KMS-11 (cell line): ENCODE results near the gene GALNTL6.
"Not testable (repeated sequence)": the region's sequence is repeated elsewhere in the genome, so short reads cannot be mapped to it uniquely, and the experiment has no call there.

ENCODE experiments used
- H2AFZ ChIP-seq: fragments of 200-600 bp; sonication (generic); 2 replicates; pipeline ENCODE4 v1.6.1; 2016; ENCODE audit warnings: antibody characterized with exemption, mixed run types, low read depth
- H3K27ac ChIP-seq: fragments of 200-600 bp; sonication (generic); 2 replicates; pipeline ENCODE4 v1.6.1; 2016; ENCODE audit warnings: mild to moderate bottlenecking, mixed run types
- H3K27me3 ChIP-seq: fragments of 200-600 bp; sonication (generic); 2 replicates; pipeline ENCODE4 v1.6.1; 2017; ENCODE audit warnings: mild to moderate bottlenecking, low read depth, mixed run types, moderate library complexity; ENCODE audit not compliant: insufficient read depth
- H3K36me3 ChIP-seq: fragments of 200-600 bp; sonication (generic); 2 replicates; pipeline ENCODE4 v1.6.1; 2017; ENCODE audit warnings: mild to moderate bottlenecking, mixed run types; ENCODE audit not compliant: insufficient read depth
- H3K4me1 ChIP-seq: fragments of 200-600 bp; sonication (generic); 2 replicates; pipeline ENCODE4 v1.6.1; 2016; ENCODE audit warnings: mild to moderate bottlenecking, low read depth, mixed run types; ENCODE audit not compliant: poor library complexity, severe bottlenecking
- H3K4me2 ChIP-seq: fragments of 200-600 bp; sonication (generic); 2 replicates; pipeline ENCODE4 v1.7.0; 2016; ENCODE audit warnings: mild to moderate bottlenecking, mixed run types
- H3K4me3 ChIP-seq: fragments of 200-600 bp; sonication (generic); IDR thresholded peaks from 2 replicates; pipeline ENCODE4 v1.6.1; 2017; ENCODE audit warnings: low read depth, low read length, mixed read lengths; ENCODE audit not compliant: insufficient read depth
- H3K79me2 ChIP-seq: fragments of 200-600 bp; sonication (generic); 2 replicates; pipeline ENCODE4 v1.6.1; 2016; ENCODE audit warnings: low read depth, mixed run types; ENCODE audit not compliant: insufficient read depth
- H3K9ac ChIP-seq: fragments of 200-600 bp; sonication (generic); 2 replicates; pipeline ENCODE4 v1.6.1; 2016; ENCODE audit warnings: mild to moderate bottlenecking, mixed run types
- H4K20me1 ChIP-seq: fragments of 200-600 bp; sonication (generic); 2 replicates; pipeline ENCODE4 v1.6.1; 2016; ENCODE audit warnings: mild to moderate bottlenecking, mixed run types; ENCODE audit not compliant: insufficient read depth
- CTCF ChIP-seq: fragments of 200-600 bp; sonication (generic); conservative IDR thresholded peaks from 2 replicates; pipeline ENCODE4 v1.6.1; 2017; ENCODE audit warnings: low read depth, mild to moderate bottlenecking, antibody characterized with exemption, low read length, moderate library complexity, mixed read lengths

GALNTL6 gene

GRCh38 chr4:173038192-173038896 lies 1225.1 kb downstream of the GALNTL6 start:
- no peaks in the 10 kb centered on the region for H3K36me3 ChIP-seq
- peaks cover 26% of the 10 kb centered on the region for H3K4me1 ChIP-seq
- no peaks in the 10 kb centered on the region for H3K27me3 ChIP-seq
- no peaks in the 10 kb centered on the region for H3K79me2 ChIP-seq
- no peak overlapping the region for H2AFZ ChIP-seq
- H3K4me3 ChIP-seq, result no peak overlapping the region
- no peak overlapping the region for H3K27ac ChIP-seq
- H4K20me1 ChIP-seq, result no peaks in the 10 kb centered on the region
- TF ChIP-seq CTCF, result no peak
- H3K9ac ChIP-seq, result no peak overlapping the region
- H3K4me2 ChIP-seq, result no peak overlapping the region

GRCh38 chr4:173039617-173040577 lies 1226.7 kb downstream of the GALNTL6 start:
- TF ChIP-seq CTCF, result no peak
- H3K4me3 ChIP-seq, result no peak overlapping the region
- peak overlapping the region; percentile 52 for H2AFZ ChIP-seq
- no peaks in the 10 kb centered on the region for H3K27me3 ChIP-seq
- peak overlapping the region; percentile 81 for H3K4me2 ChIP-seq
- no peaks in the 10 kb centered on the region for H3K79me2 ChIP-seq
- H3K4me1 ChIP-seq, result peaks cover 26% of the 10 kb centered on the region
- H3K36me3 ChIP-seq, result no peaks in the 10 kb centered on the region
- peak overlapping the region; percentile 21 for H3K27ac ChIP-seq
- H4K20me1 ChIP-seq, result no peaks in the 10 kb centered on the region
- peak overlapping the region; percentile 1; the same call in 1 of the 2 replicates for H3K9ac ChIP-seq

- no peak overlapping the region for H3K9ac ChIP-seq
These were observed 1228.3 kb downstream of the GALNTL6 start for GRCh38 chr4:173041482-173041881.

GRCh38 chr4:173042139-173042538 lies 1228.9 kb downstream of the GALNTL6 start:
- H3K79me2 ChIP-seq, H3K27ac ChIP-seq, H3K9ac ChIP-seq, H3K4me3 ChIP-seq, H4K20me1 ChIP-seq, H3K4me2 ChIP-seq, H2AFZ ChIP-seq, H3K27me3 ChIP-seq, H3K36me3 ChIP-seq: not testable (repeated sequence)
- H3K4me1 ChIP-seq, result peaks cover 26% of the 10 kb centered on the region

More at GRCh38 chr4:173041482-173041881, 1228.3 kb downstream of the GALNTL6 start:
- H4K20me1 ChIP-seq, result no peaks in the 10 kb centered on the region
- H2AFZ ChIP-seq, result no peak overlapping the region
- no peaks in the 10 kb centered on the region for H3K36me3 ChIP-seq
- peaks cover 26% of the 10 kb centered on the region for H3K4me1 ChIP-seq
- no peaks in the 10 kb centered on the region for H3K27me3 ChIP-seq
- H3K4me3 ChIP-seq, result no peak overlapping the region
- peak overlapping the region; percentile 21; the same call in 1 of the 2 replicates for H3K27ac ChIP-seq
- peak overlapping the region; percentile 81; the same call in 1 of the 2 replicates for H3K4me2 ChIP-seq
- TF ChIP-seq CTCF, result no peak
- no peaks in the 10 kb centered on the region for H3K79me2 ChIP-seq
